GM19035 (cell line): ENCODE data around the gene GGN.

Source experiments
- ATAC-seq: cut with Tn5 transposase; IDR thresholded peaks from one replicate; pipeline ENCODE4 v1.9.1; 2021; ENCODE audit not compliant: unreplicated experiment

Gene GGN

GRCh38 chr19:38388349-38389100, 691 bp upstream of the GGN start, which contains the start of gene SPRED3:
TSS of gene SPRED3 (plus strand) at chr19:38388697. CDS start at chr19:38390303, 1,606 bp downstream.
- ATAC-seq: no peak

GRCh38 chr19:38386971-38387549, 774 bp downstream of the GGN start:
- ATAC-seq: no peak

DNA sequence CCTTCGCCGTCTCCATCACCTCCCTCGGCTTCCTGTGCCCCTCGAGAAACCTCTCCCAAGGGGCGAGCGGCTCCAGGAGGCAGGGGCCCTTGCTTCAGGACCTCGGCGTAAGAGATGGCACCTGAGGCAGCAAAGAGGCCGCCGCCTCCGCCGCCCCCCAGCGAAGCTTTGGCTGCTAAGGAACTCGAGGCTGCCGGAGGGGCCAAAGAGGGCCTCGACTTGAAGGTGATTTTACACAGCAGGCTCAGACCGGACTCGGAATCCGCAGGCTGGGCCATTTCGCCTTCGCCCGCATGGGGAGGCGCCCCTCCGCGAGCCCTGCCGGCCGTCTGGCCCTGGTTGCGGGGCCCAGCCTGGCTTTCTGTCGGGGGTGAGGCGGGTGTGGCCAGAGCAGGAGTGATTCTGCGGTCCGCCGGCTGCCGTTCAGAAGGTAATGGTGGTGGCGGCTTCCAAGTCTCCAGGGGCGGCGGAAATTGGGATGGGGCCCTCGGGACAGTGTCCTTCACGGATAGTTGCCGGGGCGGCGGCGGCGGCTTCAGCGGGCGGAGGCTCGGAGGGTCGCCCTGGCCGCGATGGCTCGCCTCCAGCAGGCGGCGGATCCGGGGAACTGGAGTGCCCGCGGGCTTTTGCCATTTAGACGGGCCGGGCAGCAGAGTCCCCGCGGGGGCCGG, 1.4 kb downstream of the GGN start:
- no peak for ATAC-seq

DNA sequence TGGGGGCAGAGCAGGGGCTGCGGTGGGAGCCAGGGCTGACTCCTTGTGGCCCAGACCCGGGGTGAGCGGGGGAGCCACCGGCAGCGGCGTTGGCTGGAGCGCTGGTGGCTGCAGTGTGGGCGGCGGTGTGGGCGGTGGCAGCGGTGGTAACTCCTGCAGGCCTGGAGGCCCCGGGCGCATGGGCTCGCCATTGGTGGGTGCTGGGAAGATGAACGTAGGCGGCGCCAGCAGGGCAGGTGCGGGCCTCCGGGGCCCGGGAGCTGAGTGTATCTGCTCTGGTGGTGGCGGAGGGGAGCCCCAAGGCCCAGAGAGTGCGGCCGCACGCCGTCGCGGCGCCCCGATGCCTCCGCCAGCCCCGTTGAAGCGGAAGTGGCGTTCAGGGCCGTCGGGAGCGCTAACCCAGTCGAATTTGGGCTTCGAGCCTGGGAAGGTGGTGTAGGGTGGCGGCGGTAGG, 2.0 kb downstream of the GGN start:
- ATAC-seq: no peak

GRCh38 chr19:38385057-38385803, 2.6 kb downstream of the GGN start:
- ATAC-seq: no peak

- no peak for ATAC-seq
These were observed 3.4 kb downstream of the GGN start for GRCh38 chr19:38384209-38385027.

- no peak for ATAC-seq
These were observed 4.1 kb downstream of the GGN start for GRCh38 chr19:38383743-38384142.

GRCh38 chr19:38383184-38383583, 4.7 kb downstream of the GGN start:
- ATAC-seq: no peak

DNA sequence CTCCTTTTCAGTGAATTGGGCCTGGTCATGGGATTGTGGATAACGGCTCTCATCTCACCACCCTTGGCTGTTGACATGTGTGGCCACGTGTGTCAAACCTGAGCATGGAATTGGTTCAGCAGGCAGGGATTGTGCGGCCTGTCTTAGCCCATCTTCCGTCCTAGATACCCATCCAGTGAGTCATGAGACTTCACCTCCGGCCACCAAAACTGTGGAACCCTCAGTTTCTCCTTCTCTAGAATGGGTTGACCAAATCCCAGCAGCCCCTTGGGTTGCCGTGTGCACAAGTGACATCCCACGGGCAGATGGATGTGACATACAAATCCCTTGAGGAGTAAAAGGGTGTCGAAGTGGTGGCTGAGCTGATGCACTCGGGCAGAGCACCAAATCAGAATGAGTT, 6.7 kb downstream of the GGN start:
- no peak for ATAC-seq

GRCh38 chr19:38378866-38379265, 9.0 kb downstream of the GGN start:
- no peak for ATAC-seq

- no peak for ATAC-seq
These were observed 10.8 kb downstream of the GGN start for GRCh38 chr19:38377052-38377451.

- no peak for ATAC-seq
These were observed 11.3 kb downstream of the GGN start for GRCh38 chr19:38376576-38376975.

DNA sequence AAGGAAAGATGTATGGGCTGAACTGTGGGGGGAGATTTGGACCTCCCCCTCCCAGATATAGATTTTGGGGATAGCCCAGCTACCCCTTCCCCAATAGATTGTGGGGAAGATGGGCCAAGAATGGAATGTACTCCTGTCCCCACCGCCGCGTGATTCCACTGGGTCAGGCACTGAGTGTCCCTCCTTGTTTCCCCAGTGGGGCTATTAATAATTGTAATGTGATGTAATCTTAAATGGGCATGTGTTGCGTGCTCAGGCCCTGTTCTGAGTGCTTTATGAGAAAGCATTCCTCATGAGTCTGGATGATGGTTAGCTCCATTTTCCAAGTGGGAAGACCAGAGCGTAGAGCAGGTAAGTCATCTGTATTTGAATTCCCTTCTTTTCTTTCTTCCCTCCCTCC, 12.1 kb downstream of the GGN start:
- no peak for ATAC-seq

GRCh38 chr19:38375098-38375493, 12.7 kb downstream of the GGN start:
- ATAC-seq: no peak

DNA sequence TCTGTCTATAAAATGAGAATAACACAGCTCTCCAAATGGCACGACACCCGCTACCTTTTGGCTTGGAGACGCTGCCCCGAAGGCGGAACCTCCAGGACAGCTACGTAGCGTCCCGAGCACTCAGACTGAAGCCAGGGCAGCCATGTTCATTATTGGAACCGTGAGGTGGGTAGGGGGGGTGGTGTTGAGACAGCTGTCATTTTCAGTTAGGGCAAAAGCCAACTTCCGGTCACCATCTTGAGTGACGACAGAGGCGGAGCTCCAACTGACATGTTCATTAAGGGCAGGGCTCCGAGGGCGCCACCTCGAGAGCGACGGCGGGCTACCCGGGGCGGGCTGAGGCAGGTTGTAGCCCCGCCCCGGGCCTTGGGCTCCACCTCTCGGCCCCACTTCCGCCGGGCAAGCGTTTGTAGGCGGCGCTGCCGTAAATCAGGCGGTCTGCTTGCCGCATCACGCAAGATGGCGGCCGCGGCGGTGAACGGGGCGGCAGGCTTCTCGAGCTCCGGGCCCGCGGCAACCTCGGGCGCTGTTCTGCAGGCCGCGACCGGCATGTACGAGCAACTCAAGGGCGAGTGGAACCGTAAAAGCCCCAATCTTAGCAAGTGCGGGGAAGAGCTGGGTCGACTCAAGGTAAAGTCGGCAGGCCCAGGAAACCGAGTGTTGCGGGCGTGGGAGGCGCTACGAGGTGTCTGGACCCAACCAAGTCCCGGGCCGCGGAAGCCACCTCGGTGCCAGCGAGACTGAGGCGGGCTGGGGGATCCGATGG, 13.3 kb downstream of the GGN start, which contains the start of gene PSMD8:
Gene PSMD8, plus strand, starts transcription at position 240 of the 766 bp plus-strand sequence. Its CDS starts 31 bp downstream, at position 271.
- ATAC-seq: peak; percentile 96

DNA sequence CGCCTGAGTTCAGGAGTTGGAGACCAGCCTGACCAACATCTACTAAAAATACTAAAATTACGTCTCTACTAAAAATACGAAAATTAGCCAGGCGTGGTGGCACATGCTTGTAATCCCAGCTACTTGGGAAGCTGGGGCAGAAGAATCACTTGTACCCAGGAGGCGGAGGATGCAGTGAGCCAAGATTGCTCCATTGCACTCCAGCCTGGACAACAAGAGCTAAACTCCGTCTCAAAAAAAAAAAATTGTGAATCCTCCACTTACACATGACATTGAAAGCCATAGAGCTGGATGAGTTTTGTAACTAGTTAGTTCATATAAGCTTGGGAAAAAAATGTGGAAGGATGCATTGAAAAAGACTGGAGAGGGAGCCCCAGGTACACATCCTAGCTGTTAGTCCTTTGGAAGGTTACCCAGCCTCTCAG, 13.9 kb downstream of the GGN start:
- no peak for ATAC-seq

DNA sequence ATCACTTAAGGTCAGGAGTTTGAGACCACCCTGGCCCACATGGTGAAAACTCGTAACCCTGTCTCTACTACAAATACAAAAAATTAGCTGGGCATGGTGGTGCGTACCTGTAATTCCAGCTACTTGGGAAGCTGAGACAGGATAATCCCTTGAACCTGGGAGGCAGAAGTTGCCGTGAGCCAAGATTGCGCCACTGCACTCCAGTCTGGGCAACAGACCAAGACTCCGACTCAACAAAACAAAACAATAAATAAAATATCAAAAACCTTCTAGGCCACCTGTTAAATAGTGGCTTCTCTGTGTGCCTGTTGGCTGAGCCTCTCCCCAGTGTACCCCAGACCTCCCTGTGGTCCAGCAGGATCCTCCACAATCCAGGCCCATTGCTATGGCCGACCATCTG, 16.8 kb downstream of the GGN start:
- no peak for ATAC-seq

DNA sequence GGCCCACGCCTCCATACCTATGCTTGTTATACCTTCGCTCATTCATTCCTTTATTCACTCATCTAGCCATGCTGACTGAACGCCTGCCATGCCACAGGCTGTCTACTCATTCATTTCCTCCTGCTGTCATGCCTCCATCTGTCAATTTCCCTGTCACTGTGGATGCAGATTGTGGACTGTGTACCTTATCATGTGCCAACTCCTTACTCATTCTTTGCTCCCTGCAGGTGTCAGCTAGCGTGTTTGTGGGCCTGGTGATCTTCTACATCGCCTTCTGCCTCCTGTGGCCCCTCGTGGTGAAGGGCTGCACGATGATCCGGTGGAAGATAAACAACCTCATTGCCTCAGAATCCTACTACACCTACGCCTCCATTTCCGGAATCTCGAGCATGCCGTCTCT, 17.5 kb downstream of the GGN start:
- ATAC-seq: no peak

- no peak for ATAC-seq
These were observed 18.2 kb downstream of the GGN start for GRCh38 chr19:38369584-38369983.

GRCh38 chr19:38367041-38367440, 20.8 kb downstream of the GGN start:
- no peak for ATAC-seq
